Panc1 (cell line): ENCODE measurements around the gene VPS18.

Experiments used
- POLR2AphosphoS5 ChIP-seq: IDR thresholded peaks from 2 replicates; pipeline ENCODE4 v1.6.1; 2012; ENCODE audit warnings: mild to moderate bottlenecking, low read depth, low read length, moderate library complexity
- TF ChIP-seq, protein P1 (sequence below): fragments of 450-650 bp; IDR thresholded peaks from 2 replicates; pipeline ENCODE4 v1.5.1; 2017; ENCODE audit warnings: mild to moderate bottlenecking

DNA sequence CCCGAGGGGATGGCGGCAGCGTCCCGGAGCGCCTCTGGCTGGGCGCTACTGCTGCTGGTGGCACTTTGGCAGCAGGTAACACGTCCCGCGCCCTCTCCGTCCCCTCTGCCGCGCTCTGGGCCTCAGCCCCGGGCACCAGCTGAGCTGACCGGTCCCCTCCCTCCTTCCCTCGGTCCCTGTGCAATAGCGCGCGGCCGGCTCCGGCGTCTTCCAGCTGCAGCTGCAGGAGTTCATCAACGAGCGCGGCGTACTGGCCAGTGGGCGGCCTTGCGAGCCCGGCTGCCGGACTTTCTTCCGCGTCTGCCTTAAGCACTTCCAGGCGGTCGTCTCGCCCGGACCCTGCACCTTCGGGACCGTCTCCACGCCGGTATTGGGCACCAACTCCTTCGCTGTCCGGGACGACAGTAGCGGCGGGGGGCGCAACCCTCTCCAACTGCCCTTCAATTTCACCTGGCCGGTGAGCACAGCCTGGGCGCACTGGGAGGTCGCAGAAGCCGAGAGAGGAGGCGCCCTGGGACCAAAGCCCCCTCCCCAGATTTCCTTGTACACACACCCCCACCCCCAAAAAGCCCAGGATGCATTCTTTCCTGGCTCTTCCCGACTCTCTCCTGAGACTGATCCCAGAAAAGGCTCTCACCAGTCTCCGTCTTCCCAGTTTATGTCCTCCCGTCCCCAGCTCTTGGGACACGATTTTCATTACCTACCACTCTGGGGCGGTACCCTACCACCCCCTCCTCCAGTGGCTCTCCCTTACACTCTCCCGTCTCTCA, 35.6 kb downstream of the VPS18 start:
- no peak for TF ChIP-seq POLR2AphosphoS5
- TF ChIP-seq, protein P1, sequence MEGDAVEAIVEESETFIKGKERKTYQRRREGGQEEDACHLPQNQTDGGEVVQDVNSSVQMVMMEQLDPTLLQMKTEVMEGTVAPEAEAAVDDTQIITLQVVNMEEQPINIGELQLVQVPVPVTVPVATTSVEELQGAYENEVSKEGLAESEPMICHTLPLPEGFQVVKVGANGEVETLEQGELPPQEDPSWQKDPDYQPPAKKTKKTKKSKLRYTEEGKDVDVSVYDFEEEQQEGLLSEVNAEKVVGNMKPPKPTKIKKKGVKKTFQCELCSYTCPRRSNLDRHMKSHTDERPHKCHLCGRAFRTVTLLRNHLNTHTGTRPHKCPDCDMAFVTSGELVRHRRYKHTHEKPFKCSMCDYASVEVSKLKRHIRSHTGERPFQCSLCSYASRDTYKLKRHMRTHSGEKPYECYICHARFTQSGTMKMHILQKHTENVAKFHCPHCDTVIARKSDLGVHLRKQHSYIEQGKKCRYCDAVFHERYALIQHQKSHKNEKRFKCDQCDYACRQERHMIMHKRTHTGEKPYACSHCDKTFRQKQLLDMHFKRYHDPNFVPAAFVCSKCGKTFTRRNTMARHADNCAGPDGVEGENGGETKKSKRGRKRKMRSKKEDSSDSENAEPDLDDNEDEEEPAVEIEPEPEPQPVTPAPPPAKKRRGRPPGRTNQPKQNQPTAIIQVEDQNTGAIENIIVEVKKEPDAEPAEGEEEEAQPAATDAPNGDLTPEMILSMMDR, result no peak
